B cell (primary cell): ENCODE data around the gene UBR1. TPM values are rescaled to one million over a fixed set of nuclear protein-coding genes. Genes with fewer than 3 reads are reported as not detected.

Experiments used
- ATAC-seq: fragments of 200-7000 bp; cut with Tn5 transposase; one replicate; pipeline ENCODE4 v1.10.0; 2021; ENCODE audit warnings: low read depth, mild to moderate bottlenecking, moderate number of reproducible peaks, moderate library complexity
- CTCF ChIA-PET: fragments of 350-600 bp; sonication (Branson Sonifier 250); formaldehyde crosslinking; loops from one replicate; lab custom pipeline; 2021; ENCODE audit warnings: antibody characterized with exemption, inconsistent platforms; lab: Charles Lee
- POLR2A ChIA-PET: fragments of 350-600 bp; sonication (Branson Sonifier 250); formaldehyde crosslinking; loops from one replicate; lab custom pipeline; 2021; ENCODE audit warnings: antibody characterized with exemption; lab: Charles Lee
- DNase-seq: peaks from one replicate; pipeline ENCODE4 v3.0.0; 2013
- H2AFZ ChIP-seq: 2 replicates; pipeline ENCODE4 v1.6.1; 2012; ENCODE audit warnings: mild to moderate bottlenecking, low read depth, low read length; ENCODE audit not compliant: insufficient read depth, poor library complexity, severe bottlenecking
- H3K27ac ChIP-seq, 2 donors: 1 replicate in 1 of 2; 2 replicates in 1 of 2; pipeline ENCODE4 v1.5.1; 2012 to 2013; ENCODE audit warnings: low read length in 2 of 2, mild to moderate bottlenecking in 2 of 2, moderate library complexity in 1 of 2
- H3K27me3 ChIP-seq, 4 experiments: fragments of 200-600 bp in 1 of 4; sonication (generic) in 1 of 4; replicated peaks in 1 of 4; 1 replicate in 2 of 4; 2 replicates in 2 of 4; pipeline versions ENCODE4 v1.6.1 to v1.7.0; 2013 to 2016; ENCODE audit warnings: low read length in 3 of 4, mild to moderate bottlenecking in 2 of 4, mixed read lengths in 1 of 4, moderate library complexity in 1 of 4; ENCODE audit not compliant: insufficient read depth in 4 of 4, control insufficient read depth in 3 of 4; ENCODE audit errors: control extremely low read depth in 1 of 4
- H3K36me3 ChIP-seq, 2 experiments: replicated peaks in 1 of 2; 1 replicate in 1 of 2; 2 replicates in 1 of 2; pipeline versions ENCODE4 v1.6.1 to v1.7.1; 2013; ENCODE audit warnings: low read length in 1 of 2; ENCODE audit not compliant: insufficient read depth in 2 of 2, control insufficient read depth in 1 of 2; ENCODE audit errors: control extremely low read depth in 1 of 2, extremely low read depth in 1 of 2
- H3K4me1 ChIP-seq, 2 donors: fragments of 200-600 bp in 1 of 2; sonication (generic) in 1 of 2; 1 replicate in 1 of 2; 2 replicates in 1 of 2; pipeline versions ENCODE4 v1.5.1 to v1.6.1; 2013 to 2017; ENCODE audit warnings: low read length in 2 of 2; ENCODE audit not compliant: control insufficient read depth in 2 of 2, insufficient read depth in 2 of 2
- H3K4me2 ChIP-seq: replicated peaks from 2 replicates; pipeline ENCODE3; 2012; ENCODE audit warnings: mild to moderate bottlenecking, low read depth, low read length; ENCODE audit not compliant: poor library complexity, severe bottlenecking
- H3K4me3 ChIP-seq, 5 experiments: fragments of 200-600 bp in 1 of 5; sonication (generic) in 1 of 5; 1 replicate in 3 of 5; 2 replicates in 2 of 5; pipeline versions ENCODE4 v1.5.1 to v1.7.0; 2011 to 2016; ENCODE audit warnings: low read length in 4 of 5, mild to moderate bottlenecking in 4 of 5, low read depth in 2 of 5, control low read depth in 1 of 5, moderate library complexity in 1 of 5; ENCODE audit not compliant: insufficient read depth in 1 of 5; ENCODE audit errors: control extremely low read depth in 1 of 5, extremely low read depth in 1 of 5
- H3K79me2 ChIP-seq: fragments of 200-600 bp; sonication (generic); one replicate; pipeline ENCODE4 v1.6.0; 2016; ENCODE audit warnings: low read length; ENCODE audit not compliant: control insufficient read depth, insufficient read depth
- H3K9ac ChIP-seq: fragments of 200-600 bp; sonication (generic); 2 replicates; pipeline ENCODE4 v1.6.1; 2017; ENCODE audit warnings: mild to moderate bottlenecking, low read length, moderate library complexity
- H3K9me3 ChIP-seq, 3 donors: one replicate each; pipeline versions ENCODE4 v1.6.1 to v1.7.1; 2013; ENCODE audit warnings: low read length in 2 of 3; ENCODE audit not compliant: control insufficient read depth in 2 of 3, insufficient read depth in 1 of 3; ENCODE audit errors: control extremely low read depth in 1 of 3
- H4K20me1 ChIP-seq: 2 replicates; pipeline ENCODE4 v1.6.0; 2012; ENCODE audit warnings: mild to moderate bottlenecking, low read length; ENCODE audit not compliant: insufficient read depth, control insufficient read depth, poor library complexity, severe bottlenecking
- H3K27ac Mint-ChIP-seq: one replicate; pipeline ENCODE4 v1.8.0; 2021; ENCODE audit warnings: mixed read lengths
- H3K27me3 Mint-ChIP-seq: one replicate; pipeline ENCODE4 v1.8.0; 2021; ENCODE audit warnings: mixed read lengths
- H3K4me1 Mint-ChIP-seq: one replicate; pipeline ENCODE4 v1.8.0; 2021; ENCODE audit warnings: mixed read lengths
- H3K4me3 Mint-ChIP-seq: one replicate; pipeline ENCODE4 v1.8.0; 2021; ENCODE audit warnings: mixed read lengths
- H3K9me3 Mint-ChIP-seq: one replicate; pipeline ENCODE4 v1.8.0; 2022; ENCODE audit warnings: mixed read lengths; ENCODE audit not compliant: insufficient read depth
- CTCF ChIP-seq: fragments of 200-600 bp; IDR thresholded peaks from one replicate; pipeline ENCODE4 v1.8.0; 2022; ENCODE audit warnings: antibody characterized with exemption, mild to moderate bottlenecking
- EZH2 ChIP-seq: IDR thresholded peaks from 2 replicates; pipeline ENCODE4 v1.6.1; 2012; ENCODE audit warnings: borderline replicate concordance, low read depth, mild to moderate bottlenecking, moderate library complexity, low read length; ENCODE audit not compliant: insufficient read depth, poor library complexity, severe bottlenecking
- WGBS: methylation state at CpG from one replicate; pipeline ENCODE4 v1.1.5; 2013; ENCODE audit warnings: missing lambda C conversion rate; ENCODE audit not compliant: insufficient coverage; 5-methylcytosine and 5-hydroxymethylcytosine counted together
- intact Hi-C: fragments of 100-400 bp; cut with micrococcal nuclease; formaldehyde crosslinking; loops from one replicate; pipeline ENCODE4 v1.10.0; 2022
- polyA plus RNA-seq: library from polyadenylated mRNA; depleted of rRNA; stranded (reverse); fragments of >200 nt; gene quantifications from 2 replicates; pipeline ENCODE4 v1.2.3, GENCODE V29; 2012
- total RNA-seq, 2 donors: library from RNA; stranded (reverse); fragments of 120-200 nt in 1 of 2; gene quantifications; 1 replicate in 1 of 2; 2 replicates in 1 of 2; pipeline versions ENCODE4 v1.2.3 to v1.2.4, GENCODE V29; 2013 to 2022

UBR1 gene
- total and polyA plus RNA-seq, 2 donors (not counting 1 experiment from before 2014, with no cell fraction given), result 9.7 to 66.7 TPM

- H3K4me1 ChIP-seq, result no peaks in the 10 kb centered on the region
- H3K4me2 ChIP-seq, result no peak overlapping the region
- intact Hi-C loops, result no loop called here
- 100% methylated on average over 1 of the region's 2 CpGs for WGBS
- Mint-ChIP-seq H3K9me3 (no peaks in the 10 kb centered on the region), H3K4me3 (no peak overlapping the region), H3K27ac (no peak overlapping the region), H3K4me1 (no peaks in the 10 kb centered on the region), H3K27me3 (no peaks in the 10 kb centered on the region)
- H3K4me3 ChIP-seq, result no peak overlapping the region
- TF ChIP-seq EZH2 (no peak), CTCF (no peak)
- H3K27me3 ChIP-seq, result no peaks in the 10 kb centered on the region
- no peak overlapping the region for H3K9ac ChIP-seq
- H2AFZ ChIP-seq, result no peak overlapping the region
- ChIA-PET POLR2A (no interaction called here), CTCF (no interaction called here)
- H3K79me2 ChIP-seq, result no peaks in the 10 kb centered on the region
- H3K9me3 ChIP-seq, result no peaks in the 10 kb centered on the region
- peaks cover 7 to 30% of the 10 kb centered on the region in 2 experiments for H3K36me3 ChIP-seq
- no peaks in the 10 kb centered on the region for H4K20me1 ChIP-seq
- ATAC-seq (no peak), DNase-seq (no peak)
- H3K27ac ChIP-seq, result no peak overlapping the region
These were observed 111.3 kb downstream of the UBR1 start for GRCh38 chr15:42994546-42994945.

- Histone ChIP-seq H3K79me2 (no peaks in the 10 kb centered on the region), H4K20me1 (no peaks in the 10 kb centered on the region), H3K27me3 (no peaks in the 10 kb centered on the region), H3K4me3 (no peak overlapping the region), H3K27ac (no peak overlapping the region), H3K4me1 (no peaks in the 10 kb centered on the region), H3K36me3 (peaks cover 7 to 26% of the 10 kb centered on the region in 2 experiments), H2AFZ (no peak overlapping the region), H3K9ac (no peak overlapping the region), H3K9me3 (no peaks in the 10 kb centered on the region), H3K4me2 (no peak overlapping the region)
- Mint-ChIP-seq H3K4me1 (no peaks in the 10 kb centered on the region), H3K4me3 (no peak overlapping the region), H3K27ac (no peak overlapping the region), H3K27me3 (no peaks in the 10 kb centered on the region), H3K9me3 (no peaks in the 10 kb centered on the region)
- intact Hi-C loops, result no loop called here
- no peak for DNase-seq
- POLR2A ChIA-PET, result no interaction called here
- no peak for ATAC-seq
- CTCF ChIA-PET, result no interaction called here
- WGBS, result 76% methylated on average over 3 of the region's 3 CpGs
- no peak for TF ChIP-seq CTCF
- no peak for TF ChIP-seq EZH2
These were observed 113.2 kb downstream of the UBR1 start for GRCh38 chr15:42992626-42993025.
